ENCODE measurements around the gene ASB8. TPM values are rescaled to one million over a fixed set of nuclear protein-coding genes. Genes with fewer than 3 reads are reported as not detected.

The ASB8 gene
- total RNA-seq = 100 to 1,000 TPM in 1 of 10 donors, 10 to 100 TPM in 9; 73.4 to 103 (median 85.8) TPM
- polyA plus RNA-seq = 10 to 100 TPM; 24.9 to 28.5 TPM
- long read RNA-seq, donor 1, transcript ASB8-201 (4 exons, 2,615 nt) = major isoform, 33 of 71 reads
- long read RNA-seq, donor 1, transcript ASB8-205 (4 exons, 2,610 nt) = minor isoform, 11 of 71 reads
- long read RNA-seq, donor 1, partial matches to known transcripts = 5 of 71 reads
- long read RNA-seq, donor 1, other reads (novel, unspliced or antisense) = 14 of 71 reads
- long read RNA-seq, donor 2, transcript ASB8-201 (4 exons, 2,615 nt) = major isoform, 43 of 89 reads
- long read RNA-seq, donor 2, transcript ASB8-205 (4 exons, 2,610 nt) = minor isoform, 19 of 89 reads
- long read RNA-seq, donor 2, transcript ASB8-207 (5 exons, 923 nt) = minor isoform, 7 of 89 reads
- long read RNA-seq, donor 2, partial matches to known transcripts = 3 of 89 reads
- long read RNA-seq, donor 2, other reads (novel, unspliced or antisense) = 11 of 89 reads
- long read RNA-seq, donor 3, transcript ASB8-201 (4 exons, 2,615 nt) = major isoform, 87 of 151 reads
- long read RNA-seq, donor 3, transcript ASB8-205 (4 exons, 2,610 nt) = minor isoform, 19 of 151 reads
- long read RNA-seq, donor 3, transcript ASB8-202 (5 exons, 657 nt) = minor isoform, 6 of 151 reads
- long read RNA-seq, donor 3, transcript ASB8-207 (5 exons, 923 nt) = minor isoform, 17 of 151 reads
- long read RNA-seq, donor 3, partial matches to known transcripts = 4 of 151 reads
- long read RNA-seq, donor 3, other reads (novel, unspliced or antisense) = 16 of 151 reads

DNA sequence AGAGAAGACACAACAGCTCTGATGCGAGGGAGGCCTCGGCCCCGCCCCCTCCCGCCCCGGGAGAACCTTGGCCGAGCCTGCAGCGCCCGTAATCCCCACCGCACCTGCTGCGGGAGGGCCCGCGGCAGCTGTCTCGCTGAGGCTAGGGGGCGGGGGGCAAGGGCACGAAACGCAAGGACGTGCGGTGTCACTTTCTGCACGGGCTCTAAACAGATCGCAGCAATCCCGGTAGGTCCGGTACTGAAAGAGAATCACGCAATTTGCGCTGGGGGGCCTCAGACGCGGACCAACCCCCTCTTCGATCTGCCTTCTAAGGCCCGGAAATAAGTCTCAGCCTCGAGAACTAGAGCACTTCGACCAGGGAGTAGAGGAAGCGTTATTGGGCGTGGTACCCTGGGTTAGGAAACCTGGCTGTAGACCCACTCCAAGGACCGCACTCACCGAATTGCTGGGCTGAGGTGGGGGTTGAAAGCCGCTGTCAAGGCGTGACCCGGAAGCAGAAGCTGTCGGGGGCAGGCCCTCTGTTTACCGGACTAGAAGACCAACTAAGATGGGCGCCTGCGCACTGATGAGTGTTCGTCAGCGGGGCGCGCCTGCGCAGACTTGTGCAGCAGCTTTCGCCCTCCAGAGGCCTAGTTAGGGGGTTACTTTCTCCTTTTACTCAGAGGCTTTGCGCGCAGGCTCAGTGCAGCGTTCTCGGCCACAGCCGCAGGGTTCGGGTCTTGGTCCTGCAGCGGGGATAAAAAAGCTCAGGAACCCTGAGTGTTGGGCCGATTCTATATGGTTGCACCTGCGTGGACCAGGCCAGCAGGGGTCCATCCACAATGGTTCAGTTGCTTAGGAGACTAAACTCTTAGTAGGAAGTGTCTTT is at the start of gene ASB8:
TSS of gene ASB8 (minus strand) at position 498 of the 871 bp plus-strand sequence. CDS start 4,019 bp downstream, outside the sequence.
- peak; percentile 97 to 99 (median 99) for ATAC-seq
- H3K27ac ChIP-seq = peak within 1 kb of the TSS; percentile 19 to 95 (median 89)
- no peaks in the 10 kb centered on the region for H3K27me3 ChIP-seq
- WGBS, 2 donors = 0 to 1% methylated on average over 56 of the region's 56 CpGs
- peak; percentile 99 for DNase-seq
- TF ChIP-seq, protein P1, sequence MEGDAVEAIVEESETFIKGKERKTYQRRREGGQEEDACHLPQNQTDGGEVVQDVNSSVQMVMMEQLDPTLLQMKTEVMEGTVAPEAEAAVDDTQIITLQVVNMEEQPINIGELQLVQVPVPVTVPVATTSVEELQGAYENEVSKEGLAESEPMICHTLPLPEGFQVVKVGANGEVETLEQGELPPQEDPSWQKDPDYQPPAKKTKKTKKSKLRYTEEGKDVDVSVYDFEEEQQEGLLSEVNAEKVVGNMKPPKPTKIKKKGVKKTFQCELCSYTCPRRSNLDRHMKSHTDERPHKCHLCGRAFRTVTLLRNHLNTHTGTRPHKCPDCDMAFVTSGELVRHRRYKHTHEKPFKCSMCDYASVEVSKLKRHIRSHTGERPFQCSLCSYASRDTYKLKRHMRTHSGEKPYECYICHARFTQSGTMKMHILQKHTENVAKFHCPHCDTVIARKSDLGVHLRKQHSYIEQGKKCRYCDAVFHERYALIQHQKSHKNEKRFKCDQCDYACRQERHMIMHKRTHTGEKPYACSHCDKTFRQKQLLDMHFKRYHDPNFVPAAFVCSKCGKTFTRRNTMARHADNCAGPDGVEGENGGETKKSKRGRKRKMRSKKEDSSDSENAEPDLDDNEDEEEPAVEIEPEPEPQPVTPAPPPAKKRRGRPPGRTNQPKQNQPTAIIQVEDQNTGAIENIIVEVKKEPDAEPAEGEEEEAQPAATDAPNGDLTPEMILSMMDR (IDR thresholded peaks at IDR 0.05) = peak in 8 of 9 donors; percentile 33 to 73 (median 53)
- intact Hi-C loops (cut with DNase I) = loop anchor here in 7 of 10 donors (1.0 to 10.0 kb wide), 6 partner anchors 35 to 502 kb away; partner anchors contain the start of genes SENP1 (in 6 of the 7) and PFKM (in 1 of the 7)
- peak within 1 kb of the TSS; percentile 63 to 99 (median 80) for H3K4me3 ChIP-seq
- H3K36me3 ChIP-seq = peaks cover 0 to 30% (median 8%) of the 10 kb centered on the region in 9 donors
- peaks cover 0 to 49% (median 28%) of the 10 kb centered on the region in 9 donors for H3K4me1 ChIP-seq
- no peaks in the 10 kb centered on the region for H3K9me3 ChIP-seq

- peaks cover 0 to 49% (median 9%) of the 10 kb centered on the region in 11 donors for H3K9me3 ChIP-seq
- H3K27ac ChIP-seq = no peak within 1 kb of the TSS
- DNase-seq (no peak), ATAC-seq (no peak)
- intact Hi-C loops (cut with DNase I) = loop anchor here in 1 of 10 donors (5.0 kb wide), 1 partner anchor 149 kb away; the partner anchor contains the start of gene ZNF641
- TF ChIP-seq, protein P1 (IDR thresholded peaks at IDR 0.05) = no peak
- no peak within 1 kb of the TSS for H3K4me3 ChIP-seq
- H3K27me3 ChIP-seq = no peaks in the 10 kb centered on the region
- 80 to 85% methylated on average over 4 of the region's 4 CpGs for WGBS, 2 donors
- H3K4me1 ChIP-seq = peaks cover 0 to 26% (median 14%) of the 10 kb centered on the region in 9 donors
- H3K36me3 ChIP-seq = peaks cover 0 to 38% (median 0%) of the 10 kb centered on the region in 9 donors
Observed at GRCh38 chr12:48203192-48203591, 45.9 kb upstream of the ASB8 start, which contains the start of gene OR10AD1. Gene OR10AD1, minus strand, starts transcription at chr12:48203292. Its CDS starts 0 bp downstream, at chr12:48203292.

- Histone ChIP-seq H3K4me3 (no peak overlapping the region), H3K4me1 (peaks cover 0 to 27% (median 14%) of the 10 kb centered on the region in 9 donors), H3K27me3 (no peaks in the 10 kb centered on the region), H3K27ac (no peak overlapping the region), H3K36me3 (peaks cover 0 to 38% (median 0%) of the 10 kb centered on the region in 9 donors), H3K9me3 (peaks cover 0 to 45% (median 9%) of the 10 kb centered on the region in 11 donors)
- ATAC-seq (no peak), DNase-seq (no peak)
- TF ChIP-seq, protein P1 (IDR thresholded peaks at IDR 0.05) = no peak
- intact Hi-C loops (cut with DNase I) = loop anchor here in 1 of 10 donors (5.0 kb wide), 1 partner anchor 150 kb away; the partner anchor contains the start of gene ZNF641
- 90 to 91% methylated on average over 8 of the region's 8 CpGs for WGBS, 2 donors
Observed at GRCh38 chr12:48202766-48203165, 45.5 kb upstream of the ASB8 start.

Data from heart right ventricle (tissue), 16 donors.